Stimulated activated naive CD4-positive, alpha-beta T cell (primary cell): ENCODE results near the gene BRD7.
"Not testable (repeated sequence)": the region's sequence is repeated elsewhere in the genome, so short reads cannot be mapped to it uniquely, and the experiment has no call there.

Source experiments
- DNase-seq, 6 experiments: peaks; one replicate each; lab custom pipeline; 2025; lab: John Stamatoyannopoulos, UW

Gene BRD7

GRCh38 chr16:50354629-50355456, 13.9 kb downstream of the BRD7 start:
- DNase-seq, result peak in 2 of 6 experiments; percentile 42 to 58

- DNase-seq, result no peak
Measured at GRCh38 chr16:50354082-50354481, 14.7 kb downstream of the BRD7 start.

- no peak for DNase-seq
Measured at GRCh38 chr16:50351952-50352351, 16.8 kb downstream of the BRD7 start.

GRCh38 chr16:50351116-50351515, 17.7 kb downstream of the BRD7 start:
- DNase-seq, result no peak

- DNase-seq, result not testable (repeated sequence)
Measured at GRCh38 chr16:50345210-50345609, 23.6 kb downstream of the BRD7 start.

GRCh38 chr16:50343566-50343965, 25.2 kb downstream of the BRD7 start:
- not testable (repeated sequence) for DNase-seq

- DNase-seq, result no peak
Measured at GRCh38 chr16:50340578-50340977, 28.2 kb downstream of the BRD7 start.

GRCh38 chr16:50338371-50339231, 30.2 kb downstream of the BRD7 start:
- DNase-seq, result peak in 3 of 6 experiments; percentile 21 to 41 (median 27)

- DNase-seq, result no peak
Measured at GRCh38 chr16:50336884-50337283, 31.9 kb downstream of the BRD7 start.

- DNase-seq, result peak in 5 of 6 experiments; percentile 6 to 72 (median 48)
Measured at GRCh38 chr16:50335196-50335958, 33.4 kb downstream of the BRD7 start.

GRCh38 chr16:50334106-50334975, 34.4 kb downstream of the BRD7 start:
- DNase-seq, result no peak

GRCh38 chr16:50332599-50332998, 36.2 kb downstream of the BRD7 start:
- no peak for DNase-seq

- DNase-seq, result no peak
Measured at GRCh38 chr16:50331570-50331969, 37.2 kb downstream of the BRD7 start.

GRCh38 chr16:50329446-50330189, 39.2 kb downstream of the BRD7 start:
- DNase-seq, result no peak

- DNase-seq, result peak in 5 of 6 experiments; percentile 50 to 75 (median 64)
Measured at GRCh38 chr16:50326835-50327465, 41.8 kb downstream of the BRD7 start.

GRCh38 chr16:50326264-50326663, 42.5 kb downstream of the BRD7 start:
- no peak for DNase-seq

- DNase-seq, result no peak
Measured at GRCh38 chr16:50324345-50324744, 44.4 kb downstream of the BRD7 start.

- DNase-seq, result peak in 3 of 6 experiments; percentile 12 to 15 (median 14)
Measured at GRCh38 chr16:50323335-50324011, 45.3 kb downstream of the BRD7 start.

- DNase-seq, result no peak
Measured at GRCh38 chr16:50322333-50322732, 46.5 kb downstream of the BRD7 start.
